Pancreas (tissue), 10 donors: Measurements from ENCODE around the gene ZBTB47. TPM values are rescaled to one million over a fixed set of nuclear protein-coding genes. Genes with fewer than 3 reads are reported as not detected.
A peak's percentile ranks its signal among the peaks of the same experiment; 100 is the strongest.

Source experiments
- ATAC-seq, 4 donors: fragments of 200-7000 bp; cut with Tn5 transposase; one replicate each; pipeline versions ENCODE4 v1.8.0 to v1.9.1; 2020; ENCODE audit warnings: mild to moderate bottlenecking in 4 of 4, moderate library complexity in 4 of 4
- DNase-seq, 6 donors: peaks; one replicate each; pipeline ENCODE4 v3.0.0-alpha.2; 2020
- FAIRE-seq: peaks from 2 replicates; lab custom pipeline; 2012; peaks lifted over from hg19 to GRCh38; lab: Jason Lieb, UNC
- H3K27ac ChIP-seq, 4 donors: fragments of 200-600 bp; sonication (generic); 1 replicate in 3 of 4; 2 replicates in 1 of 4; pipeline versions ENCODE4 v1.5.0 to v1.8.0; 2020
- H3K27me3 ChIP-seq, 4 donors: fragments of 200-600 bp; one replicate each; pipeline ENCODE4 v1.8.0; 2021
- H3K36me3 ChIP-seq, 3 donors: fragments of 200-600 bp; sonication (generic) in 1 of 3; one replicate each; pipeline versions ENCODE4 v1.5.0 to v1.8.0; 2020 to 2021
- H3K4me1 ChIP-seq, 3 donors: fragments of 200-600 bp; one replicate each; pipeline ENCODE4 v1.8.0; 2021
- H3K4me3 ChIP-seq, 4 donors: fragments of 200-600 bp; sonication (generic) in 2 of 4; one replicate each; pipeline versions ENCODE4 v1.5.0 to v1.8.0; 2020 to 2021
- H3K9me3 ChIP-seq, 4 donors: fragments of 200-600 bp; one replicate each; pipeline ENCODE4 v1.8.0; 2021
- WGBS, 2 donors: extraction: QIAGEN DNeasy Blood & Tissue Kit; methylation state at CpG; one replicate each; pipeline ENCODE4 v1.1.7; 2013; 5-methylcytosine and 5-hydroxymethylcytosine counted together
- intact Hi-C, 3 donors: fragments of 100-400 bp; cut with DNase I; formaldehyde crosslinking; loops; one replicate each; pipeline versions ENCODE4 v1.11.1 to v1.14.2; 2022
- polyA plus RNA-seq, 2 donors: library from polyadenylated mRNA; stranded (reverse); fragments of 200-250 nt; gene quantifications; one replicate each; pipeline ENCODE4 v1.2.3, GENCODE V29; 2013
- total RNA-seq, 6 donors: library from RNA; stranded (reverse); fragmentation: NEBNext Ultra II Directional in 4 of 6; extraction: Animal tissue kit (Norgen Biotek cat#: 25700) in 4 of 6; gene quantifications; one replicate each; pipeline versions ENCODE4 v1.2.1 to v1.2.4, GENCODE V29; 2021 to 2023
- TF ChIP-seq, protein P1 (sequence below), 4 donors: fragments of 200-600 bp; sonication (generic) in 3 of 4; IDR thresholded peaks; one replicate each; pipeline versions ENCODE4 v1.5.0 to v1.8.0; 2021; ENCODE audit warnings: antibody characterized with exemption in 4 of 4
- donor health status: healthy with polysubstance abuse.
- donor health status: DM: no; HTN: no; CAD: no; lungs with moderate emphysema.
- donor health status: DM: no; HTN: no; CAD: no.
- donor health status: control.
- donor health status: control.
- donor health status: Bipolar disorder and iron deficiency.
- donor health status: DM: yes; HTN: yes; CAD: no.
- donor health status: DM: no; HTN: no; CAD: no.
- donor health status: DM: no; HTN: no; CAD: no.
- donor health status: DM: yes; HTN: yes; CAD: no.

The ZBTB47 gene
- total and polyA plus RNA-seq, 8 donors = 7.9 to 13.6 (median 10.2) TPM

GRCh38 chr3:42686832-42687650 is 33.5 kb downstream of the ZBTB47 start:
- WGBS, 2 donors = 79 to 90% methylated on average over 7 of the region's 7 CpGs
- H3K9me3 ChIP-seq = no peaks in the 10 kb centered on the region
- DNase-seq (peak in 2 of 6 donors; percentile 3 to 21), FAIRE-seq (no peak), ATAC-seq (no peak)
- intact Hi-C loops = no loop called here
- H3K27me3 ChIP-seq = no peaks in the 10 kb centered on the region
- no peak overlapping the region for H3K27ac ChIP-seq
- H3K4me1 ChIP-seq = no peaks in the 10 kb centered on the region
- TF ChIP-seq, protein P1, sequence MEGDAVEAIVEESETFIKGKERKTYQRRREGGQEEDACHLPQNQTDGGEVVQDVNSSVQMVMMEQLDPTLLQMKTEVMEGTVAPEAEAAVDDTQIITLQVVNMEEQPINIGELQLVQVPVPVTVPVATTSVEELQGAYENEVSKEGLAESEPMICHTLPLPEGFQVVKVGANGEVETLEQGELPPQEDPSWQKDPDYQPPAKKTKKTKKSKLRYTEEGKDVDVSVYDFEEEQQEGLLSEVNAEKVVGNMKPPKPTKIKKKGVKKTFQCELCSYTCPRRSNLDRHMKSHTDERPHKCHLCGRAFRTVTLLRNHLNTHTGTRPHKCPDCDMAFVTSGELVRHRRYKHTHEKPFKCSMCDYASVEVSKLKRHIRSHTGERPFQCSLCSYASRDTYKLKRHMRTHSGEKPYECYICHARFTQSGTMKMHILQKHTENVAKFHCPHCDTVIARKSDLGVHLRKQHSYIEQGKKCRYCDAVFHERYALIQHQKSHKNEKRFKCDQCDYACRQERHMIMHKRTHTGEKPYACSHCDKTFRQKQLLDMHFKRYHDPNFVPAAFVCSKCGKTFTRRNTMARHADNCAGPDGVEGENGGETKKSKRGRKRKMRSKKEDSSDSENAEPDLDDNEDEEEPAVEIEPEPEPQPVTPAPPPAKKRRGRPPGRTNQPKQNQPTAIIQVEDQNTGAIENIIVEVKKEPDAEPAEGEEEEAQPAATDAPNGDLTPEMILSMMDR (IDR thresholded peaks at IDR 0.05) = no peak
- H3K4me3 ChIP-seq = no peak overlapping the region
- no peaks in the 10 kb centered on the region for H3K36me3 ChIP-seq

GRCh38 chr3:42688016-42688415 is 34.5 kb downstream of the ZBTB47 start:
- Histone ChIP-seq H3K27me3 (no peaks in the 10 kb centered on the region), H3K4me3 (no peak overlapping the region), H3K4me1 (no peaks in the 10 kb centered on the region), H3K36me3 (no peaks in the 10 kb centered on the region), H3K27ac (no peak overlapping the region), H3K9me3 (no peaks in the 10 kb centered on the region)
- WGBS, 2 donors = 83 to 86% methylated on average over 15 of the region's 15 CpGs
- intact Hi-C loops = no loop called here
- ATAC-seq (no peak), DNase-seq (peak in 3 of 6 donors; percentile 11 to 49 (median 39)), FAIRE-seq (no peak)
- TF ChIP-seq, protein P1 (IDR thresholded peaks at IDR 0.05) = no peak

DNA sequence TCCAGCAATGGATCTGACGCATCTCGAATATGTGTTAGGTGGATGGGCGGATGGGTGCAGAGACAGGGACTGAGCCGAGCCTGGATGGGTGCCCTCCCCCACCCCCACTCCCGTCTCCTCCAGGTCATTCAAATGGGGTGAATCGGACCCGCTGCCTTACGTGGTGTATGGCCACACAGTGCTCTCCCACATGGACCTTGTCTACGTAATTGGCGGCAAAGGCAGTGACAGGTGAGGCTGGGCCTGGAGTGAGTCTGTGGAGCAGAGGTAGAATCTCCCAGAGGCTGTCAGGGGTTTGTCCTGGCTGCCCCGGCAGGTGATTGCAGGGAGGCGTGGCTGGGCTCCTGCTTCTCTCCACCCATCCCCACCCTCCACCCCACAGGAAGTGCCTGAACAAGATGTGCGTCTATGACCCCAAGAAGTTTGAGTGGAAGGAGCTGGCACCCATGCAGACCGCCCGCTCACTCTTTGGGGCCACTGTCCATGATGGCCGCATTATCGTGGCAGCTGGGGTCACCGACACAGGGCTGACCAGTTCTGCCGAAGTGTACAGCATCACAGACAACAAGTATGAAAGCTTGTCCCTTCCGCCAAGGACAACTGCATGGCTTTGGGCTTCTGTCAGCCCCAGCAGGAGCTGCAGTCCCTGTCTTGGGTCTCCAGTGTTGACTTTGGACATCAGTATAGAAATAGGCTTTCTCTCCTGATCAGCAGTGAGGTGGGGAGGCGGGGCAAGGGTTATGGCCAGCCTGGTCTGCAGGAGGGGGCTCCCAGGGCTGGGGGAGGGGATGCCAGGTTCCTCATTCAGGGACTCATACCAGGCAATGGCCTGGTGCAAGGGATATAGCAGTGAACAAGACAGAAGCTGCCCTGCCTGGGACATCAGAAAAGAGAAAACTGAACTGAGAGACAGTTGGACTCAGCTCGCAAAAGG is 35.3 kb downstream of the ZBTB47 start:
- Histone ChIP-seq H3K4me3 (no peak overlapping the region), H3K27me3 (no peaks in the 10 kb centered on the region), H3K36me3 (no peaks in the 10 kb centered on the region), H3K9me3 (no peaks in the 10 kb centered on the region), H3K27ac (no peak overlapping the region), H3K4me1 (no peaks in the 10 kb centered on the region)
- intact Hi-C loops = no loop called here
- FAIRE-seq = no peak
- no peak for ATAC-seq
- WGBS, 2 donors = 78 to 83% methylated on average over 22 of the region's 22 CpGs
- TF ChIP-seq, protein P1 (IDR thresholded peaks at IDR 0.05) = no peak
- peak in 3 of 6 donors; percentile 6 to 34 (median 32) for DNase-seq

- DNase-seq = peak in 1 of 6 donors; percentile 6
- WGBS, 2 donors = 64 to 73% methylated on average over 9 of the region's 9 CpGs
- intact Hi-C loops = no loop called here
- Histone ChIP-seq H3K36me3 (no peaks in the 10 kb centered on the region), H3K4me1 (no peaks in the 10 kb centered on the region), H3K27ac (no peak overlapping the region), H3K27me3 (no peaks in the 10 kb centered on the region), H3K9me3 (no peaks in the 10 kb centered on the region), H3K4me3 (no peak overlapping the region)
- TF ChIP-seq, protein P1 (IDR thresholded peaks at IDR 0.05) = no peak
- ATAC-seq = no peak
- no peak for FAIRE-seq
These were observed 36.0 kb downstream of the ZBTB47 start for GRCh38 chr3:42689421-42690014.
